Measurements from ENCODE around the gene PDE1C. TPM values are rescaled to one million over a fixed set of nuclear protein-coding genes. Genes with fewer than 3 reads are reported as not detected.

Gene PDE1C
- total RNA-seq, 1 donor from 2014 or later, result 1.2 TPM

- peak; percentile 4 for DNase-seq
Measured at GRCh38 chr7:31935124-31936054, 134.8 kb downstream of the PDE1C start.

- no peak for DNase-seq
Measured at GRCh38 chr7:31934551-31934950, 135.7 kb downstream of the PDE1C start.

- DNase-seq, result no peak
Measured at GRCh38 chr7:31933481-31933880, 136.7 kb downstream of the PDE1C start.

- DNase-seq, result no peak
Measured at GRCh38 chr7:31926991-31927584, 143.1 kb downstream of the PDE1C start.

- DNase-seq, result no peak
Measured at GRCh38 chr7:31925753-31926454, 144.3 kb downstream of the PDE1C start.

GRCh38 chr7:31924251-31924650 lies 146.0 kb downstream of the PDE1C start:
- no peak for DNase-seq

- no peak for DNase-seq
Measured at GRCh38 chr7:31922848-31923247, 147.4 kb downstream of the PDE1C start.

- no peak for DNase-seq
Measured at GRCh38 chr7:31921047-31921446, 149.2 kb downstream of the PDE1C start.

- DNase-seq, result no peak
Measured at GRCh38 chr7:31919678-31920369, 150.4 kb downstream of the PDE1C start.

- DNase-seq, result no peak
Measured at GRCh38 chr7:31918706-31919393, 151.4 kb downstream of the PDE1C start.

GRCh38 chr7:31917256-31917655 lies 153.0 kb downstream of the PDE1C start:
- no peak for DNase-seq

GRCh38 chr7:31910191-31910590 lies 160.0 kb downstream of the PDE1C start:
- no peak for DNase-seq

- no peak for DNase-seq
Measured at GRCh38 chr7:31906479-31907171, 163.6 kb downstream of the PDE1C start.

- DNase-seq, result no peak
Measured at GRCh38 chr7:31903962-31904361, 166.2 kb downstream of the PDE1C start.

GRCh38 chr7:31899356-31899927 lies 170.8 kb downstream of the PDE1C start:
- DNase-seq, result no peak

- no peak for DNase-seq
Measured at GRCh38 chr7:31896925-31897324, 173.3 kb downstream of the PDE1C start.

- DNase-seq, result no peak
Measured at GRCh38 chr7:31894308-31894707, 175.9 kb downstream of the PDE1C start.

- DNase-seq, result no peak
Measured at GRCh38 chr7:31893365-31893764, 176.8 kb downstream of the PDE1C start.

- no peak for DNase-seq
Measured at GRCh38 chr7:31892099-31892829, 177.9 kb downstream of the PDE1C start.

- peak; percentile 79 for DNase-seq
Measured at GRCh38 chr7:31890766-31891165, 179.4 kb downstream of the PDE1C start.
